ENCODE results near the gene CACNB2.

Gene CACNB2

DNA sequence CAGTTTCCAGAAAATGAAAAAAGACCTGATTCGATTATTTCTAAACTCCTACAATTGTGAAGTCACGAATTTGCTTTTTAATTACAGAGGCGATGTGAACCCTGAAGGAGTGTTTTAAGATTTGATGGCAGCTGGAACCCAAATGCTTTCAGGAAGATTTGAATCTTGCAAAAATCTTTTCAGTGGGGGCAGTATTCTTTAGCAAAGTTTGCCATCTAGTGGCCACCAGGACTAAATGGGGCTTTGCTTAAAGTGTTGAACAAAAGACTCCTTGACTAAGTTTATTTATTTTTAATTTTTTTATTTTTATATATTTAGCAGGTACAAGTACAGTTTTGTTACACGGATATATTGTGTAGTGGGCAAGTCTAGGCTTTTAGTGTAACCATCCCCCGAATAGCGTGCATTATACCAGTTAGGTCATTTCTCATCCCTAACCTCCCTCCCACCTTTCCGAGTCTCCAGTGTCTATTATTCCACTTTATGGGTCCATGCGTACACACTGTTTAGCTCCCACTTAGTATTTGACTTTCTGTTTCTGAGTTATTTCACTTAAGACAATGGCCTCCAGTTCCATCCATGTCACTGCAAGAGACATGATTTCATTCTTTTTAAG is 98.8 kb downstream of the CACNB2 start:
- TF ChIP-seq, protein P1, sequence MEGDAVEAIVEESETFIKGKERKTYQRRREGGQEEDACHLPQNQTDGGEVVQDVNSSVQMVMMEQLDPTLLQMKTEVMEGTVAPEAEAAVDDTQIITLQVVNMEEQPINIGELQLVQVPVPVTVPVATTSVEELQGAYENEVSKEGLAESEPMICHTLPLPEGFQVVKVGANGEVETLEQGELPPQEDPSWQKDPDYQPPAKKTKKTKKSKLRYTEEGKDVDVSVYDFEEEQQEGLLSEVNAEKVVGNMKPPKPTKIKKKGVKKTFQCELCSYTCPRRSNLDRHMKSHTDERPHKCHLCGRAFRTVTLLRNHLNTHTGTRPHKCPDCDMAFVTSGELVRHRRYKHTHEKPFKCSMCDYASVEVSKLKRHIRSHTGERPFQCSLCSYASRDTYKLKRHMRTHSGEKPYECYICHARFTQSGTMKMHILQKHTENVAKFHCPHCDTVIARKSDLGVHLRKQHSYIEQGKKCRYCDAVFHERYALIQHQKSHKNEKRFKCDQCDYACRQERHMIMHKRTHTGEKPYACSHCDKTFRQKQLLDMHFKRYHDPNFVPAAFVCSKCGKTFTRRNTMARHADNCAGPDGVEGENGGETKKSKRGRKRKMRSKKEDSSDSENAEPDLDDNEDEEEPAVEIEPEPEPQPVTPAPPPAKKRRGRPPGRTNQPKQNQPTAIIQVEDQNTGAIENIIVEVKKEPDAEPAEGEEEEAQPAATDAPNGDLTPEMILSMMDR (IDR thresholded peaks at IDR 0.05; ENCODE audit: low read depth, low read length) = peak; percentile 48
- TF ChIP-seq, protein P2, sequence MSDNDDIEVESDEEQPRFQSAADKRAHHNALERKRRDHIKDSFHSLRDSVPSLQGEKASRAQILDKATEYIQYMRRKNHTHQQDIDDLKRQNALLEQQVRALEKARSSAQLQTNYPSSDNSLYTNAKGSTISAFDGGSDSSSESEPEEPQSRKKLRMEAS (IDR thresholded peaks at IDR 0.05; ENCODE audit: low read depth, low read length) = no peak
- no peak overlapping the region for H3K4me3 ChIP-seq (ENCODE audit: low read depth, low read length)
- peak; percentile 33 for DNase-seq (ENCODE audit: low read depth)

DNA sequence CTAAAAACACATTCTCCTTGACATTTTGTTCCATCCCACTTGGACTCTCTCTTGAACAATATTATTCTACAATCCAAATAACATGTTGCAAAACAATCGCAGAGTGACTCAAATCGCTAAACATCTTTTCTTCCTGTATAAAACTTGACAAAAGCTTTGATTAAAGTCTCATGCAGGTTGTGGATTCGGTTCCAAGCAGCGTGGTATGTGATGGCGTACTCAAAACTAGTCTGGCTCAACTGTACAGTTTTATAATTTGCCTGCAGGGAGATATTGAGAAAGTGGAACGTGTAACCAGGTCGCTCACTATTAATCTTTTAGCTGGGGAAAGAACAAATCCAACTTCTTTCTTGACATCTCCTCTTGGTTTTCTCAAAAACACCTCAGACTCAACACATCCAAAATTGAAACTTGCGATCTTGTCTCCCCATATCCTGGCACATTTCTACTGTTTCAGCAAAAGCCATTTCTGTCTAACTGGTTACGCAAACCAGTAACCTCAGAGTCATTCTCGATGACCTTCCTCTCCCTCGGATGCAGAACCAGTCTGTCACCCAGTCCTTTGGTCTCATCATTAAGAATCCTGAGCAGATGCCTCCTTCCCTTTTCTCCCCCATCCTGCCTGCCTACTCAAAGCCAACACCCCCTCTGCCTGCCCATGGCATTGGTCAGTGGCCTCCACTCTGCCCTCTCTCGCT is 100.1 kb downstream of the CACNB2 start:
- TF ChIP-seq MYC (IDR thresholded peaks at IDR 0.05; ENCODE audit: low read depth, low read length) = no peak
- no peak for TF ChIP-seq POLR2A (IDR thresholded peaks at IDR 0.05; ENCODE audit: extremely low read depth, insufficient read length)
- TF ChIP-seq, protein P1 (IDR thresholded peaks at IDR 0.05; ENCODE audit: low read depth, low read length) = no peak
- TF ChIP-seq, protein P2 (IDR thresholded peaks at IDR 0.05; ENCODE audit: low read depth, low read length) = no peak
- DNase-seq (ENCODE audit: low read depth) = peak; percentile 6
- H3K4me3 ChIP-seq (ENCODE audit: low read depth, low read length) = no peak overlapping the region

DNA sequence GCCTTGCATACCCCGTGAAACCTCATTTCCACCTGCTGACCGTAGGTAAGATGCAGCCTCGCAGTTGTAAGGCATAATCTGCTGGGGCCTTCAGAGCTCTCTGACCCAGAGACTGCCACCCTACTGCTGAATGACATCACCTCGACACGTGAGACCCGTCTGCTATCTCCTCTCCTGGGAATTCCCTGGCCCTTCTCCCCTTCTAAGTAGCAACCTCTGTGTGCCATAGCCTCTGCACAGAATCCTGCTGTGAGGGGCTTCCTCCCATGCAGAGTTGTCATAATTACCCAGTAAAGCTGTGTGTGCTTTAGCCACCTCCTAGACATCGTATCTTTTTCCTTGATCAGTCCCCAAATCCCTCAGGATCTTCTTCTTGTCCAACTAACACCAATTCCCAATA is 106.7 kb downstream of the CACNB2 start:
- no peak for TF ChIP-seq MYC (IDR thresholded peaks at IDR 0.05; ENCODE audit: low read depth, low read length)
- TF ChIP-seq, protein P1 (IDR thresholded peaks at IDR 0.05; ENCODE audit: low read depth, low read length) = no peak
- no peak for DNase-seq (ENCODE audit: low read depth)

DNA sequence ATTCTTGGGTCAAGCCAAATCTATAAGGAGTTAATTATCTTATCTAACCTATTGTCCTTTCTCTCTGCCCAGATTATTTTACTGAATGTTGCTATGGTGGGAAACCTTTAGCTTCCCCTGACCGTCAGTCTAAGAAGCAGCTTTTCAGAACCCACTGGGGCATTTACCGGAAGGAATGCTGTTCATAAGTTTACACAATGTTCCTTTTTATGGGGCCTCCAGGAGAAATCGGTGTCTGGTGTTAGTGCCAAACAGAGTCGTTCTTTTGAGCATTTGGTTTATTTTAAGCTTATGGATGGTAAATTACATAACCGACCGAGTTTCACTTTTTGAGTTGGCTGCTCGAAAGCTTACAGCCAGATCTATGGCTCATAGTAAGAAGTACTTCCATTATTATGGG is 111.9 kb downstream of the CACNB2 start:
- TF ChIP-seq, protein P2 (IDR thresholded peaks at IDR 0.05; ENCODE audit: low read depth, low read length) = no peak
- TF ChIP-seq, protein P1 (IDR thresholded peaks at IDR 0.05; ENCODE audit: low read depth, low read length) = no peak
- TF ChIP-seq POLR2A (IDR thresholded peaks at IDR 0.05; ENCODE audit: extremely low read depth, insufficient read length) (no peak), MYC (IDR thresholded peaks at IDR 0.05; ENCODE audit: low read depth, low read length) (no peak)
- no peak for DNase-seq (ENCODE audit: low read depth)
- H3K4me3 ChIP-seq (ENCODE audit: low read depth, low read length) = no peak overlapping the region

More for the DNA sequence above, 106.7 kb downstream of the CACNB2 start:
- H3K4me3 ChIP-seq (ENCODE audit: low read depth, low read length) = no peak overlapping the region

GRCh38 chr10:18254086-18254485 is 113.9 kb downstream of the CACNB2 start:
- TF ChIP-seq, protein P1 (IDR thresholded peaks at IDR 0.05; ENCODE audit: low read depth, low read length) = no peak
- no peak for TF ChIP-seq POLR2A (IDR thresholded peaks at IDR 0.05; ENCODE audit: extremely low read depth, insufficient read length)
- no peak for TF ChIP-seq MYC (IDR thresholded peaks at IDR 0.05; ENCODE audit: low read depth, low read length)
- TF ChIP-seq, protein P2 (IDR thresholded peaks at IDR 0.05; ENCODE audit: low read depth, low read length) = no peak
- DNase-seq (ENCODE audit: low read depth) = no peak
- no peak overlapping the region for H3K4me3 ChIP-seq (ENCODE audit: low read depth, low read length)

Measured in NB4 (cell line).